ENCODE data around the gene ANKRD34B.

GRCh38 chr5:80555099-80555498 is 15.0 kb downstream of the ANKRD34B start:
- TF ChIP-seq CTCF (conservative IDR thresholded peaks at IDR 0.05 in 1 of 2, IDR thresholded peaks at IDR 0.05 in 1 of 2; ENCODE audit: extremely low read depth in 1 of 2, insufficient read depth in 1 of 2, low read depth in 1 of 2, low read length in 2 of 2), result no peak
- TF ChIP-seq EZH2 (IDR thresholded peaks at IDR 0.05; ENCODE audit: borderline replicate concordance, low read length), result no peak

All from mammary epithelial cell (primary cell).